ENCODE measurements around the gene CYB561A3. TPM values are rescaled to one million over a fixed set of nuclear protein-coding genes. Genes with fewer than 3 reads are reported as not detected.

Gene CYB561A3
- total and polyA plus RNA-seq, 2 of the 13 experiments (the other 11 are each of a cell fraction or from before 2014, with no cell fraction given), result 11.4 to 14.9 TPM

DNA sequence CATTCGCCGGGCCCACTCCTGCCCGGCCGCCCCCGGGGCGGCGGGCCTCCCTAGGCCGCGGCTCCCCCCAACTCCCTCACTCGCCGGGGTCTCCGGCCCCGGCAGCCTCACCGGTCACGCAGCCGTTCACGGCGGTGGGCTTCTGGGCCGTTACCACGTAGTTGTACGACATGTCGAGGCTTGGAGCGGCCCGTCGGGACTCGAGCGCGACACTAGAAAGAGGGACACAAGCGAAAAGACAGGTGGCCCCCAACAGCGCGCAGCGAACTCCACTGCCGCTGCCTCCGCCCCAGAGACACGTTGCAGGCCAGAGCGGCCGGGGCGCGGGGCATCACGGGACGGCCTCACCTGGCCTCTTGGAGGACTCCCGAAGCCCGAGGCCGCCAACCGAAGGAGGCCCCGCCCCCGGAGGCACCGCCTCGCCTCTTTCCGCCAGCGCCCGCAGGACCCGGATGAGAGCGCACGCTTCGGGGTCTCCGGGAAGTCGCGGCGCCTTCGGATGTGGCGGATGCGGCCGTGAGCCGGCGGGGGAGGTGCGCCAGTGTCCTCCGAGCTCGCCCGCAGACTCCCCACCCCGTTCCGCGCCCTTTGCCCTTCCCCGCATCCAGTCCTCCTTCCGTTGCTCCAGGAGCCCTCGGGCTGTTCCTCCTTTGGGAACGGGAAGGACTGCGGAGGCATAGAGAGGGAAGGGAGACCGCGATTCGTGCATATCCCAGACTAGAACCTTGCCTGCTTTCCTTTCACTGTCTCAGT is 28.7 kb downstream of the CYB561A3 start, which contains the start of the genes DDB1 and TKFC (continued):
- 0 out of 2 replicates have a peak, but pooled peaks have one; percentile 74 for TF ChIP-seq ZBTB8A (CRISPR knock-in tag; IDR thresholded peaks at IDR 0.05; ENCODE audit: borderline replicate concordance, low read depth)
- TF ChIP-seq SP4 (CRISPR knock-in tag; IDR thresholded peaks at IDR 0.05), result peak; percentile 82
- TF ChIP-seq ZNF761 (CRISPR knock-in tag; conservative IDR thresholded peaks at IDR 0.05), result peak; percentile 64; the same call in 1 of the 2 replicates
- peak; percentile 97 for TF ChIP-seq MYC (CRISPR knock-in tag; IDR thresholded peaks at IDR 0.05; ENCODE audit: borderline replicate concordance)
- no peak for TF ChIP-seq HNRNPH1 (optimal IDR thresholded peaks at IDR 0.05; ENCODE audit: low read depth, low read length)
- no peak for TF ChIP-seq ZNF660 (CRISPR knock-in tag; IDR thresholded peaks at IDR 0.05; ENCODE audit: borderline replicate concordance, low read depth)
- TF ChIP-seq KLF9 (CRISPR knock-in tag; IDR thresholded peaks at IDR 0.05; ENCODE audit: low read depth), result no peak; the same call in 1 of the 2 replicates
- TF ChIP-seq ZNF317 (CRISPR knock-in tag; IDR thresholded peaks at IDR 0.05), result peak; percentile 51; the same call in 1 of the 2 replicates
- TF ChIP-seq, protein P1, sequence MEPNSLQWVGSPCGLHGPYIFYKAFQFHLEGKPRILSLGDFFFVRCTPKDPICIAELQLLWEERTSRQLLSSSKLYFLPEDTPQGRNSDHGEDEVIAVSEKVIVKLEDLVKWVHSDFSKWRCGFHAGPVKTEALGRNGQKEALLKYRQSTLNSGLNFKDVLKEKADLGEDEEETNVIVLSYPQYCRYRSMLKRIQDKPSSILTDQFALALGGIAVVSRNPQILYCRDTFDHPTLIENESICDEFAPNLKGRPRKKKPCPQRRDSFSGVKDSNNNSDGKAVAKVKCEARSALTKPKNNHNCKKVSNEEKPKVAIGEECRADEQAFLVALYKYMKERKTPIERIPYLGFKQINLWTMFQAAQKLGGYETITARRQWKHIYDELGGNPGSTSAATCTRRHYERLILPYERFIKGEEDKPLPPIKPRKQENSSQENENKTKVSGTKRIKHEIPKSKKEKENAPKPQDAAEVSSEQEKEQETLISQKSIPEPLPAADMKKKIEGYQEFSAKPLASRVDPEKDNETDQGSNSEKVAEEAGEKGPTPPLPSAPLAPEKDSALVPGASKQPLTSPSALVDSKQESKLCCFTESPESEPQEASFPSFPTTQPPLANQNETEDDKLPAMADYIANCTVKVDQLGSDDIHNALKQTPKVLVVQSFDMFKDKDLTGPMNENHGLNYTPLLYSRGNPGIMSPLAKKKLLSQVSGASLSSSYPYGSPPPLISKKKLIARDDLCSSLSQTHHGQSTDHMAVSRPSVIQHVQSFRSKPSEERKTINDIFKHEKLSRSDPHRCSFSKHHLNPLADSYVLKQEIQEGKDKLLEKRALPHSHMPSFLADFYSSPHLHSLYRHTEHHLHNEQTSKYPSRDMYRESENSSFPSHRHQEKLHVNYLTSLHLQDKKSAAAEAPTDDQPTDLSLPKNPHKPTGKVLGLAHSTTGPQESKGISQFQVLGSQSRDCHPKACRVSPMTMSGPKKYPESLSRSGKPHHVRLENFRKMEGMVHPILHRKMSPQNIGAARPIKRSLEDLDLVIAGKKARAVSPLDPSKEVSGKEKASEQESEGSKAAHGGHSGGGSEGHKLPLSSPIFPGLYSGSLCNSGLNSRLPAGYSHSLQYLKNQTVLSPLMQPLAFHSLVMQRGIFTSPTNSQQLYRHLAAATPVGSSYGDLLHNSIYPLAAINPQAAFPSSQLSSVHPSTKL (CRISPR knock-in tag; IDR thresholded peaks at IDR 0.05), result 0 out of 2 replicates have a peak, but pooled peaks have one; percentile 31
- TF ChIP-seq CCDC6 (CRISPR knock-in tag; IDR thresholded peaks at IDR 0.05), result peak; percentile 95
- no peak for TF ChIP-seq RFX1 (IDR thresholded peaks at IDR 0.05)
- 0 out of 2 replicates have a peak, but pooled peaks have one; percentile 51 for TF ChIP-seq ZSCAN29 (CRISPR knock-in tag; conservative IDR thresholded peaks at IDR 0.05)
- 0 out of 2 replicates have a peak, but pooled peaks have one; percentile 8 for TF ChIP-seq FOXJ3 (CRISPR knock-in tag; IDR thresholded peaks at IDR 0.05; ENCODE audit: borderline replicate concordance)
- TF ChIP-seq, protein P2, sequence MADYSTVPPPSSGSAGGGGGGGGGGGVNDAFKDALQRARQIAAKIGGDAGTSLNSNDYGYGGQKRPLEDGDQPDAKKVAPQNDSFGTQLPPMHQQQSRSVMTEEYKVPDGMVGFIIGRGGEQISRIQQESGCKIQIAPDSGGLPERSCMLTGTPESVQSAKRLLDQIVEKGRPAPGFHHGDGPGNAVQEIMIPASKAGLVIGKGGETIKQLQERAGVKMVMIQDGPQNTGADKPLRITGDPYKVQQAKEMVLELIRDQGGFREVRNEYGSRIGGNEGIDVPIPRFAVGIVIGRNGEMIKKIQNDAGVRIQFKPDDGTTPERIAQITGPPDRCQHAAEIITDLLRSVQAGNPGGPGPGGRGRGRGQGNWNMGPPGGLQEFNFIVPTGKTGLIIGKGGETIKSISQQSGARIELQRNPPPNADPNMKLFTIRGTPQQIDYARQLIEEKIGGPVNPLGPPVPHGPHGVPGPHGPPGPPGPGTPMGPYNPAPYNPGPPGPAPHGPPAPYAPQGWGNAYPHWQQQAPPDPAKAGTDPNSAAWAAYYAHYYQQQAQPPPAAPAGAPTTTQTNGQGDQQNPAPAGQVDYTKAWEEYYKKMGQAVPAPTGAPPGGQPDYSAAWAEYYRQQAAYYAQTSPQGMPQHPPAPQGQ (CRISPR knock-in tag; IDR thresholded peaks at IDR 0.05; ENCODE audit: borderline replicate concordance), result no peak; the same call in 1 of the 2 replicates
- TF ChIP-seq, protein P3, sequence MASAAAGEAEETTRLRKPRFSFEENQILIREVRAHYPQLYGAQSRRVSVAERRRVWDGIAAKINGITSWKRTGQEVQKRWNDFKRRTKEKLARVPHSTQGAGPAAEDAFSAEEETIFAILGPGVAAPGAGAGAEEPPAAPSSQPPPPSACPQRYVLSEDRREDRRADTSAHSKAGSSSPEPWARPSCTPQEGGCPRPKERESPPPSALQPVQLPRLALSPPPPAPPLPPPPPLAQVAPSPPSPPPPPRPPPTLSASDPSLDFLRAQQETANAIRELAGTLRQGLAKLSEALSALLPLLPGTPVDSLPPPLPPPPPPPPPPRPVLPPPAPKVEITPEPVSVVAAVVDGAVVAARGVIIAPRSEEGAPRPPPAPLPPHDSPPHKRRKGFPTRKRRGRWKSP (CRISPR knock-in tag; IDR thresholded peaks at IDR 0.05), result peak; percentile 97
- TF ChIP-seq YY1 (IDR thresholded peaks at IDR 0.05; ENCODE audit: insufficient read depth, insufficient replicate concordance, low read depth, low read length), result peak; percentile 73
- no peak for TF ChIP-seq ZNF3 (CRISPR knock-in tag; IDR thresholded peaks at IDR 0.05)
- peak; percentile 95; the same call in 2 of the 3 replicates for TF ChIP-seq MXI1 (IDR thresholded peaks at IDR 0.05; ENCODE audit: borderline replicate concordance, low read depth, low read length)
- peak; percentile 38; the same call in 1 of the 2 replicates for TF ChIP-seq RCOR2 (CRISPR knock-in tag; IDR thresholded peaks at IDR 0.05)
- peak; percentile 64; the same call in 1 of the 2 replicates for TF ChIP-seq ZNF124 (CRISPR knock-in tag; IDR thresholded peaks at IDR 0.05)
- no peak for TF ChIP-seq ZNF484 (CRISPR knock-in tag; IDR thresholded peaks at IDR 0.05; ENCODE audit: borderline replicate concordance, low read depth)
- TF ChIP-seq TEAD3 (CRISPR knock-in tag; optimal IDR thresholded peaks at IDR 0.05; ENCODE audit: borderline replicate concordance), result peak; percentile 53
- TF ChIP-seq RBM22 (optimal IDR thresholded peaks at IDR 0.05; ENCODE audit: low read length), result no peak
- peak; percentile 60; the same call in 1 of the 2 replicates for TF ChIP-seq ARNTL (CRISPR knock-in tag; IDR thresholded peaks at IDR 0.05)

Measured in HepG2 (cell line).